Gastroesophageal sphincter (tissue), 4 donors: ENCODE measurements around the gene ETS1. TPM values are rescaled to one million over a fixed set of nuclear protein-coding genes. Genes with fewer than 3 reads are reported as not detected.
A peak's percentile ranks its signal among the peaks of the same experiment; 100 is the strongest.

Experiments
- ATAC-seq: fragments of 150-250 bp; one replicate; pipeline ENCODE4 v1.9.1; 2016; ENCODE audit warnings: mild to moderate bottlenecking, moderate library complexity
- H3K27ac ChIP-seq, 4 donors: fragments of 200-600 bp; sonication (generic) in 3 of 4; 1 replicate in 3 of 4; 2 replicates in 1 of 4; pipeline ENCODE4 v1.5.1; 2016 to 2019
- H3K27me3 ChIP-seq: fragments of 200-600 bp; sonication (generic); one replicate; pipeline ENCODE4 v1.5.1; 2019
- H3K36me3 ChIP-seq, 2 donors: fragments of 200-600 bp; sonication (generic); one replicate each; pipeline ENCODE4 v1.5.1; 2019; ENCODE audit warnings: control low read depth in 1 of 2
- H3K4me1 ChIP-seq, 3 donors: fragments of 200-600 bp; sonication (generic); 1 replicate in 2 of 3; 2 replicates in 1 of 3; pipeline ENCODE4 v1.5.1; 2016 to 2019; ENCODE audit warnings: control low read depth in 2 of 3
- H3K4me3 ChIP-seq, 2 donors: fragments of 200-600 bp; sonication (generic); one replicate each; pipeline ENCODE4 v1.5.1; 2019; ENCODE audit warnings: mild to moderate bottlenecking in 1 of 2, moderate library complexity in 1 of 2
- H3K9me3 ChIP-seq, 3 donors: fragments of 200-600 bp; sonication (generic); one replicate each; pipeline ENCODE4 v1.5.1; 2017 to 2019; ENCODE audit warnings: control low read depth in 2 of 3
- EP300 ChIP-seq: sonication (generic); formaldehyde crosslinking; IDR thresholded peaks from one replicate; pipeline ENCODE4 v1.6.1; 2017; ENCODE audit warnings: antibody characterized with exemption, mild to moderate bottlenecking
- POLR2A ChIP-seq, 2 donors: fragments of 450-650 bp; IDR thresholded peaks; one replicate each; pipeline ENCODE4 v1.6.1; 2017; ENCODE audit warnings: antibody characterized with exemption in 2 of 2, mild to moderate bottlenecking in 2 of 2, moderate library complexity in 1 of 2
- POLR2AphosphoS5 ChIP-seq: sonication (generic); formaldehyde crosslinking; IDR thresholded peaks from one replicate; pipeline ENCODE4 v1.6.1; 2017; ENCODE audit warnings: antibody characterized with exemption
- WGBS, 2 donors: methylation state at CpG; one replicate each; pipeline ENCODE4 v1.1.5; 2018; ENCODE audit warnings: low coverage in 1 of 2; 5-methylcytosine and 5-hydroxymethylcytosine counted together
- total RNA-seq, 4 donors: library from RNA; depleted of rRNA; stranded (reverse); fragments of >200 nt; gene quantifications; one replicate each; pipeline ENCODE4 v1.1.0, GENCODE V29; 2016
- TF ChIP-seq, protein P1 (sequence below), 4 experiments: fragments of 200-600 bp in 2 of 4; fragments of 450-650 bp in 2 of 4; sonication (generic) in 1 of 4; IDR thresholded peaks; one replicate each; pipeline ENCODE4 v1.5.1; 2017 to 2019; ENCODE audit warnings: antibody characterized with exemption in 4 of 4, mild to moderate bottlenecking in 2 of 4, moderate library complexity in 2 of 4

The ETS1 gene
- total RNA-seq, 4 donors from 2014 or later: 32.2 to 65.2 (median 51.0) TPM

GRCh38 chr11:128477278-128477677 lies 110.1 kb downstream of the ETS1 start:
- H3K27me3 ChIP-seq: no peaks in the 10 kb centered on the region
- peaks cover 4 to 94% (median 32%) of the 10 kb centered on the region in 3 donors for H3K4me1 ChIP-seq
- H3K36me3 ChIP-seq: peaks cover 0 to 44% of the 10 kb centered on the region in 2 donors
- no peaks in the 10 kb centered on the region for H3K9me3 ChIP-seq
- WGBS, 2 donors: 90 to 97% methylated on average over 3 of the region's 3 CpGs
- TF ChIP-seq EP300: no peak
- TF ChIP-seq, protein P1, sequence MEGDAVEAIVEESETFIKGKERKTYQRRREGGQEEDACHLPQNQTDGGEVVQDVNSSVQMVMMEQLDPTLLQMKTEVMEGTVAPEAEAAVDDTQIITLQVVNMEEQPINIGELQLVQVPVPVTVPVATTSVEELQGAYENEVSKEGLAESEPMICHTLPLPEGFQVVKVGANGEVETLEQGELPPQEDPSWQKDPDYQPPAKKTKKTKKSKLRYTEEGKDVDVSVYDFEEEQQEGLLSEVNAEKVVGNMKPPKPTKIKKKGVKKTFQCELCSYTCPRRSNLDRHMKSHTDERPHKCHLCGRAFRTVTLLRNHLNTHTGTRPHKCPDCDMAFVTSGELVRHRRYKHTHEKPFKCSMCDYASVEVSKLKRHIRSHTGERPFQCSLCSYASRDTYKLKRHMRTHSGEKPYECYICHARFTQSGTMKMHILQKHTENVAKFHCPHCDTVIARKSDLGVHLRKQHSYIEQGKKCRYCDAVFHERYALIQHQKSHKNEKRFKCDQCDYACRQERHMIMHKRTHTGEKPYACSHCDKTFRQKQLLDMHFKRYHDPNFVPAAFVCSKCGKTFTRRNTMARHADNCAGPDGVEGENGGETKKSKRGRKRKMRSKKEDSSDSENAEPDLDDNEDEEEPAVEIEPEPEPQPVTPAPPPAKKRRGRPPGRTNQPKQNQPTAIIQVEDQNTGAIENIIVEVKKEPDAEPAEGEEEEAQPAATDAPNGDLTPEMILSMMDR (IDR thresholded peaks at IDR 0.05): no peak
- no peak for TF ChIP-seq POLR2AphosphoS5
- TF ChIP-seq POLR2A (IDR thresholded peaks at IDR 0.05): no peak
- H3K4me3 ChIP-seq: no peak overlapping the region
- no peak overlapping the region for H3K27ac ChIP-seq
- no peak for ATAC-seq

- H3K27me3 ChIP-seq: no peaks in the 10 kb centered on the region
- peaks cover 0 to 45% of the 10 kb centered on the region in 2 donors for H3K36me3 ChIP-seq
- 75 to 83% methylated on average over 3 to 7 of the region's 7 CpGs for WGBS, 2 donors
- no peaks in the 10 kb centered on the region for H3K9me3 ChIP-seq
- no peak overlapping the region for H3K4me3 ChIP-seq
- TF ChIP-seq POLR2A (IDR thresholded peaks at IDR 0.05) (no peak), POLR2AphosphoS5 (no peak), EP300 (no peak)
- TF ChIP-seq, protein P1 (IDR thresholded peaks at IDR 0.05): no peak
- H3K4me1 ChIP-seq: peaks cover 4 to 93% (median 32%) of the 10 kb centered on the region in 3 donors
- H3K27ac ChIP-seq: no peak overlapping the region
- no peak for ATAC-seq
Measured at GRCh38 chr11:128476729-128477128, 110.6 kb downstream of the ETS1 start.

DNA sequence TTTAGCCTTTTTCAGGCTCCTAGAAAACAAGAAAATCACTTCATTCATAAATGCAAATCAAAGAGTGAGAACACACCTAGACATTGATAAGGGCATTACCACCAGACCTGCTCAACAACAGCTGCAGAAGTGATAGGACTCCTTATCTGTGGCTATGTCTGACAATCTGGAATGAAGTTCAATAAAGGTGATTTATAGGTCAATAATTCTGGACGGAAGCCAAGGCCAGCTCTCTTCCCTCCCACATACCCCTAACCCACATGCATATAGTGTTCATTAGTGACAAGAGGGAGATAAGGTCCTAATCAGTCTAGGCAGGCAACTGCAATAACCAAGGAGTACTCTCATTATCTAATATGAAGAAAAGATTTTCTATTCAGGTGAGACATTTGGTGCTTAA lies 111.3 kb downstream of the ETS1 start:
- Histone ChIP-seq H3K9me3 (no peaks in the 10 kb centered on the region), H3K27me3 (no peaks in the 10 kb centered on the region), H3K4me1 (peaks cover 4 to 92% (median 32%) of the 10 kb centered on the region in 3 donors), H3K4me3 (no peak overlapping the region), H3K36me3 (peaks cover 0 to 50% of the 10 kb centered on the region in 2 donors), H3K27ac (peak overlapping the region in 1 of 4 donors; percentile 73)
- ATAC-seq: no peak
- TF ChIP-seq POLR2A (IDR thresholded peaks at IDR 0.05): no peak
- TF ChIP-seq, protein P1 (IDR thresholded peaks at IDR 0.05): no peak
- TF ChIP-seq POLR2AphosphoS5: no peak
- no peak for TF ChIP-seq EP300
- WGBS, 2 donors: 25 to 57% methylated on average over 1 of the region's 1 CpG

- Histone ChIP-seq H3K27me3 (no peaks in the 10 kb centered on the region), H3K4me3 (no peak overlapping the region), H3K9me3 (no peaks in the 10 kb centered on the region), H3K27ac (peak overlapping the region in 3 of 4 donors; percentile 38 to 73 (median 56)), H3K4me1 (peaks cover 0 to 85% (median 19%) of the 10 kb centered on the region in 3 donors), H3K36me3 (peaks cover 0 to 48% of the 10 kb centered on the region in 2 donors)
- 38 to 39% methylated on average over 8 of the region's 8 CpGs for WGBS, 2 donors
- TF ChIP-seq POLR2A (IDR thresholded peaks at IDR 0.05) (no peak), POLR2AphosphoS5 (no peak), EP300 (no peak)
- TF ChIP-seq, protein P1 (IDR thresholded peaks at IDR 0.05): no peak
- no peak for ATAC-seq
Measured at GRCh38 chr11:128474036-128474874, 113.1 kb downstream of the ETS1 start.

- WGBS, 2 donors: 20 to 52% methylated on average over 2 to 3 of the region's 4 CpGs
- Histone ChIP-seq H3K4me3 (no peak overlapping the region), H3K4me1 (peaks cover 0 to 85% (median 19%) of the 10 kb centered on the region in 3 donors), H3K9me3 (no peaks in the 10 kb centered on the region), H3K27me3 (no peaks in the 10 kb centered on the region), H3K36me3 (peaks cover 0 to 48% of the 10 kb centered on the region in 2 donors), H3K27ac (peak overlapping the region in 2 of 4 donors; percentile 38 to 73)
- peak; percentile 20 for ATAC-seq
- TF ChIP-seq EP300 (no peak), POLR2A (IDR thresholded peaks at IDR 0.05) (no peak), POLR2AphosphoS5 (no peak)
- TF ChIP-seq, protein P1 (IDR thresholded peaks at IDR 0.05): no peak
Measured at GRCh38 chr11:128473636-128474035, 113.7 kb downstream of the ETS1 start.
